22Rv1 (cell line): ENCODE data around the gene DCP1A.

Experiments used
- ZFX ChIP-seq: fragments of 450-650 bp; IDR thresholded peaks from 2 replicates; pipeline ENCODE4 v1.6.1; 2017; ENCODE audit warnings: antibody characterized with exemption, borderline replicate concordance
- TF ChIP-seq, protein P1 (sequence below): fragments of 450-650 bp; IDR thresholded peaks from 2 replicates; pipeline ENCODE4 v1.5.1; 2017; ENCODE audit warnings: mild to moderate bottlenecking

DNA sequence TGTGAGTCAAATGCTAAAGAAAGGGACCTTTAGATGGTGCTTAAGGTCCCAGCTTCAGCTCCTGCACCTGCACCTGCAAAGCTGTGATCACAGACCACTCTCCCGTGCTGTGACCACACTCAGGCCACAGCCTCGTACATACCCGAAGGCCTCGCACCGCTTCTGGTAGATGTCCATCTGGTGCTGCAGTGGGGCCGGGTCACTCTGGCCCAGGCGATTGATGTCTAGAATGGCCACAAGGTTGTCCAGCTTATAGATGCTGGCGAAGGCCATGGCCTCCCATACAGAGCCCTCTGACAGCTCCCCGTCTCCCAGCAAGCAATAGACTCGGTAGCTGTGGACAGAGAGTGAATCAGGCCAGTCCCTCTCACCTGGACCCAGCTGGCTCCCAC, 112.5 kb downstream of the DCP1A start:
- TF ChIP-seq, protein P1, sequence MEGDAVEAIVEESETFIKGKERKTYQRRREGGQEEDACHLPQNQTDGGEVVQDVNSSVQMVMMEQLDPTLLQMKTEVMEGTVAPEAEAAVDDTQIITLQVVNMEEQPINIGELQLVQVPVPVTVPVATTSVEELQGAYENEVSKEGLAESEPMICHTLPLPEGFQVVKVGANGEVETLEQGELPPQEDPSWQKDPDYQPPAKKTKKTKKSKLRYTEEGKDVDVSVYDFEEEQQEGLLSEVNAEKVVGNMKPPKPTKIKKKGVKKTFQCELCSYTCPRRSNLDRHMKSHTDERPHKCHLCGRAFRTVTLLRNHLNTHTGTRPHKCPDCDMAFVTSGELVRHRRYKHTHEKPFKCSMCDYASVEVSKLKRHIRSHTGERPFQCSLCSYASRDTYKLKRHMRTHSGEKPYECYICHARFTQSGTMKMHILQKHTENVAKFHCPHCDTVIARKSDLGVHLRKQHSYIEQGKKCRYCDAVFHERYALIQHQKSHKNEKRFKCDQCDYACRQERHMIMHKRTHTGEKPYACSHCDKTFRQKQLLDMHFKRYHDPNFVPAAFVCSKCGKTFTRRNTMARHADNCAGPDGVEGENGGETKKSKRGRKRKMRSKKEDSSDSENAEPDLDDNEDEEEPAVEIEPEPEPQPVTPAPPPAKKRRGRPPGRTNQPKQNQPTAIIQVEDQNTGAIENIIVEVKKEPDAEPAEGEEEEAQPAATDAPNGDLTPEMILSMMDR, result no peak
- no peak for TF ChIP-seq ZFX
